NK-92 (cell line): ENCODE results near the gene ILDR1.
"Not testable (repeated sequence)": the region's sequence is repeated elsewhere in the genome, so short reads cannot be mapped to it uniquely, and the experiment has no call there.

Experiments
- DNase-seq: peaks from one replicate; lab custom pipeline; 2025; ENCODE audit not compliant: unreplicated experiment; lab: John Stamatoyannopoulos, UW

ILDR1 gene

GRCh38 chr3:121948641-121949040 is 73.4 kb downstream of the ILDR1 start:
- DNase-seq: no peak

DNA sequence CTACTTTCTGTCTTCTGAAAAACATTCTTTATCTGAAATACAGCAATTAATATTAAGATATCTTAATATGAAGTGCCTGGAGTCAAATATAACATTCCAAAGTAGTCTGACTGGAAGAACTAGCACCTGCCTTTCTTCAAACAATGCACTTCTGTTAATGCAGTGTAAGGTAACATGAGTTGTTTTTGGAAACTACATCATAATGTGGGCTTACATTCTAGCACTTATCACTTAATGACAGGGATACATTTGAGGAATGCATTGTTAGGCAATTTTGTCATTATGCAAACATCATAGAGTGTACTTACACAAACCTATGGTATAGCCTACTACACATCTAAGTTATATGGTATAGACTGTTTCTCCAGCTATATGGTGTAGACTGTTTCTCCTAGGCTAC is 78.6 kb downstream of the ILDR1 start:
- DNase-seq: no peak

DNA sequence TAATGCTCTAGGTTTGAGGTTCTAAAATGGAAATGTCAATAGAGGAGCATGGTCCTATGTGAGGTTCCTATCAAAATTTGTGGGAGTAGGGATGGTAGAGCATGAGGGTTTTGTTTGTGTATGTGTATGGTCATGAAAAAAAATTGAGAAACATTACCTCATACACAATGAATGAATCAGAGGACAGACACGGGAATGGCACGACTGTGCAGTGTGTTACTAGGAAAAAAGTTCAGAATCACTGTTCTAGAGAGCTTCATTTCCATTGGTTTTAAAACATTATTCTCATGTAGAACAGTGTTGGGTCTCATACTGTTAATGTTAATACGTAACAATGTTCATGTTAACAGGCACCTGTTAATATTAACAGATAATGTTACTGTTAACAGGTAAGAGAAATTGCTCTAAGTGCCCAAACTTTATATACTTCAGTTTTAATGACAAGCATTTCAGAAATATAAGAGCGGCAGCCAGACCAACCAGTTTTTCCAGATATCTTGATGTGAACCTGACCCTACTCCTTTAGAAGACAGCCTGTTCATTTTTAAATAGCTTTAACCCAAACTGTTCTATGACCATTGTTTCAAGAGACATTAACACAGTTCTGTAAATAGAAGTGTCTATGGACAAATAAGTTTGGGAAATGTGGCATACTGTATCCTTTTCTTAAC is 79.8 kb downstream of the ILDR1 start:
- DNase-seq: no peak

DNA sequence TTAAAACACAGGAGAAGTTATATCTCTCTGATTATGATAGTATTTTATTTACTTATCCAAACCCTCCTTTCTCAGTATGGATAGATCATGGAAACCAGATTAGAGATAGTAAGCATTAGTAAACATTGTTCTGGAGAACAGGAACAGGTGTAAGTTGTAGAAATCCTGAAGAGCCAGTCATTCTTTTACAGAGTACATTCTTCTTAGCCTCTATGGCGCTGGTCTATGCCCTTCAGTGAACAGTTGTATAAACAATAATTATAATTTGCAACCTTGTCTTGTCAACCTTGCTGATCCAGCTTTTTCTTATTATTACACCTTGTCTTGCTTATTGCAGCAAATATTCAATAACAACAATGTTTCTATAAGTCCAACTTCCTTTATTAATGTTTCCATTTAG is 80.5 kb downstream of the ILDR1 start:
- DNase-seq: no peak

GRCh38 chr3:121938141-121938855 is 83.7 kb downstream of the ILDR1 start:
- DNase-seq: not testable (repeated sequence)
